ENCODE data around the gene ZCCHC24.

The ZCCHC24 gene

GRCh38 chr10:79445977-79446757 lies 743 bp upstream of the ZCCHC24 start:
- peak; percentile 84 for DNase-seq (ENCODE audit: low spot score)

- peak; percentile 79 for DNase-seq (ENCODE audit: low spot score)
Measured at GRCh38 chr10:79444199-79445119, 965 bp downstream of the ZCCHC24 start.

- peak; percentile 68 for DNase-seq (ENCODE audit: low spot score)
Measured at GRCh38 chr10:79443338-79444198, 1.9 kb downstream of the ZCCHC24 start.

GRCh38 chr10:79442171-79443040 lies 3.0 kb downstream of the ZCCHC24 start:
- DNase-seq (ENCODE audit: low spot score), result no peak

GRCh38 chr10:79441433-79441832 lies 4.0 kb downstream of the ZCCHC24 start:
- no peak for DNase-seq (ENCODE audit: low spot score)

- no peak for DNase-seq (ENCODE audit: low spot score)
Measured at GRCh38 chr10:79440281-79440680, 5.1 kb downstream of the ZCCHC24 start.

GRCh38 chr10:79438699-79439085 lies 6.7 kb downstream of the ZCCHC24 start:
- no peak for DNase-seq (ENCODE audit: low spot score)

GRCh38 chr10:79438021-79438698 lies 7.3 kb downstream of the ZCCHC24 start:
- DNase-seq (ENCODE audit: low spot score), result no peak

- no peak for DNase-seq (ENCODE audit: low spot score)
Measured at GRCh38 chr10:79437111-79437814, 8.2 kb downstream of the ZCCHC24 start.

GRCh38 chr10:79436850-79437103 lies 8.6 kb downstream of the ZCCHC24 start:
- no peak for DNase-seq (ENCODE audit: low spot score)

GRCh38 chr10:79436066-79436849 lies 9.2 kb downstream of the ZCCHC24 start:
- DNase-seq (ENCODE audit: low spot score), result no peak

- DNase-seq (ENCODE audit: low spot score), result no peak
Measured at GRCh38 chr10:79435271-79436065, 10.0 kb downstream of the ZCCHC24 start.

- DNase-seq (ENCODE audit: low spot score), result no peak
Measured at GRCh38 chr10:79434821-79435251, 10.6 kb downstream of the ZCCHC24 start.

GRCh38 chr10:79434223-79434687 lies 11.2 kb downstream of the ZCCHC24 start:
- DNase-seq (ENCODE audit: low spot score), result no peak

- no peak for DNase-seq (ENCODE audit: low spot score)
Measured at GRCh38 chr10:79433324-79434222, 11.9 kb downstream of the ZCCHC24 start.

- DNase-seq (ENCODE audit: low spot score), result peak; percentile 80
Measured at GRCh38 chr10:79431891-79432831, 13.3 kb downstream of the ZCCHC24 start.

Data from left forelimb (tissue), 1 donor.